SJSA1 (cell line): ENCODE results near the gene MAPK7. TPM values are rescaled to one million over a fixed set of nuclear protein-coding genes. Genes with fewer than 3 reads are reported as not detected.

Experiments used
- DNase-seq, 2 experiments: peaks; one replicate each; pipeline ENCODE4 v3.0.0-alpha.2; 2015 to 2020; ENCODE audit warnings: low spot score in 2 of 2, low read depth in 1 of 2
- H3K27ac ChIP-seq: fragments of 250-450 bp; sonication (Bioruptor Pico); 2 replicates; pipeline ENCODE4 v1.5.1; 2020; ENCODE audit warnings: mild to moderate bottlenecking, moderate library complexity
- H3K27me3 ChIP-seq: fragments of 250-450 bp; sonication (Bioruptor Pico); replicated peaks from 2 replicates; pipeline ENCODE4 v1.5.1; 2020; ENCODE audit warnings: mild to moderate bottlenecking, moderate library complexity
- H3K36me3 ChIP-seq: fragments of 250-450 bp; sonication (Bioruptor Pico); 2 replicates; pipeline ENCODE4 v1.5.1; 2020; ENCODE audit warnings: mild to moderate bottlenecking
- H3K4me1 ChIP-seq: fragments of 250-450 bp; sonication (Bioruptor Pico); replicated peaks from 2 replicates; pipeline ENCODE4 v1.6.1; 2021; ENCODE audit warnings: mild to moderate bottlenecking
- H3K4me3 ChIP-seq: fragments of 250-450 bp; sonication (Bioruptor Pico); 2 replicates; pipeline ENCODE4 v1.5.1; 2020; ENCODE audit warnings: mild to moderate bottlenecking
- H3K9me3 ChIP-seq: fragments of 250-450 bp; sonication (Bioruptor Pico); replicated peaks from 2 replicates; pipeline ENCODE4 v1.5.1; 2020; ENCODE audit warnings: mild to moderate bottlenecking
- total RNA-seq: library from RNA; depleted of rRNA; stranded (reverse); fragments of >200 nt; shearing (Covaris generic); gene quantifications from 2 replicates; pipeline ENCODE4 v1.2.3, GENCODE V29; 2014

Gene MAPK7
- total RNA-seq, 1 experiment from 2014 or later, result 7.8 TPM

GRCh38 chr17:19411631-19412030 lies 33.3 kb downstream of the MAPK7 start:
- no peaks in the 10 kb centered on the region for H3K27me3 ChIP-seq
- DNase-seq, result no peak
- H3K4me1 ChIP-seq, result no peaks in the 10 kb centered on the region
- no peak overlapping the region for H3K4me3 ChIP-seq
- H3K27ac ChIP-seq, result no peak overlapping the region
- H3K9me3 ChIP-seq, result no peaks in the 10 kb centered on the region
- H3K36me3 ChIP-seq, result no peaks in the 10 kb centered on the region

GRCh38 chr17:19412510-19412909 lies 34.2 kb downstream of the MAPK7 start:
- H3K4me3 ChIP-seq, result no peak overlapping the region
- H3K36me3 ChIP-seq, result no peaks in the 10 kb centered on the region
- H3K9me3 ChIP-seq, result no peaks in the 10 kb centered on the region
- H3K27me3 ChIP-seq, result no peaks in the 10 kb centered on the region
- DNase-seq, result no peak
- H3K27ac ChIP-seq, result no peak overlapping the region
- no peaks in the 10 kb centered on the region for H3K4me1 ChIP-seq

GRCh38 chr17:19412984-19413383 lies 34.7 kb downstream of the MAPK7 start:
- Histone ChIP-seq H3K9me3 (no peaks in the 10 kb centered on the region), H3K4me3 (no peak overlapping the region), H3K27me3 (no peaks in the 10 kb centered on the region), H3K4me1 (no peaks in the 10 kb centered on the region), H3K36me3 (no peaks in the 10 kb centered on the region), H3K27ac (no peak overlapping the region)
- no peak for DNase-seq

- Histone ChIP-seq H3K4me1 (no peaks in the 10 kb centered on the region), H3K4me3 (no peak overlapping the region), H3K27me3 (no peaks in the 10 kb centered on the region), H3K9me3 (no peaks in the 10 kb centered on the region), H3K27ac (no peak overlapping the region), H3K36me3 (no peaks in the 10 kb centered on the region)
- DNase-seq, result no peak
Measured at GRCh38 chr17:19413761-19414160, 35.5 kb downstream of the MAPK7 start.

- Histone ChIP-seq H3K36me3 (no peaks in the 10 kb centered on the region), H3K27me3 (no peaks in the 10 kb centered on the region), H3K9me3 (no peaks in the 10 kb centered on the region), H3K4me3 (no peak overlapping the region), H3K27ac (no peak overlapping the region), H3K4me1 (no peaks in the 10 kb centered on the region)
- DNase-seq, result no peak
Measured at GRCh38 chr17:19414396-19415280, 36.3 kb downstream of the MAPK7 start.

- no peak overlapping the region for H3K27ac ChIP-seq
- H3K4me3 ChIP-seq, result no peak overlapping the region
- no peaks in the 10 kb centered on the region for H3K9me3 ChIP-seq
- DNase-seq, result no peak
- H3K4me1 ChIP-seq, result no peaks in the 10 kb centered on the region
- H3K36me3 ChIP-seq, result no peaks in the 10 kb centered on the region
- no peaks in the 10 kb centered on the region for H3K27me3 ChIP-seq
Measured at GRCh38 chr17:19415311-19415710, 37.0 kb downstream of the MAPK7 start.

GRCh38 chr17:19415806-19416775 lies 37.8 kb downstream of the MAPK7 start:
- Histone ChIP-seq H3K36me3 (no peaks in the 10 kb centered on the region), H3K27ac (no peak overlapping the region), H3K4me1 (no peaks in the 10 kb centered on the region), H3K9me3 (no peaks in the 10 kb centered on the region), H3K4me3 (no peak overlapping the region), H3K27me3 (no peaks in the 10 kb centered on the region)
- no peak for DNase-seq

GRCh38 chr17:19417611-19418010 lies 39.3 kb downstream of the MAPK7 start:
- Histone ChIP-seq H3K4me1 (no peaks in the 10 kb centered on the region), H3K27me3 (no peaks in the 10 kb centered on the region), H3K4me3 (no peak overlapping the region), H3K27ac (no peak overlapping the region), H3K9me3 (no peaks in the 10 kb centered on the region), H3K36me3 (no peaks in the 10 kb centered on the region)
- DNase-seq, result no peak

- Histone ChIP-seq H3K27me3 (no peaks in the 10 kb centered on the region), H3K36me3 (no peaks in the 10 kb centered on the region), H3K27ac (no peak overlapping the region), H3K4me3 (no peak overlapping the region), H3K4me1 (no peaks in the 10 kb centered on the region), H3K9me3 (no peaks in the 10 kb centered on the region)
- DNase-seq, result no peak
Measured at GRCh38 chr17:19418251-19418992, 40.1 kb downstream of the MAPK7 start.

GRCh38 chr17:19421219-19421618 lies 42.9 kb downstream of the MAPK7 start:
- H3K4me3 ChIP-seq, result no peak overlapping the region

GRCh38 chr17:19421926-19422325 lies 43.6 kb downstream of the MAPK7 start:
- DNase-seq, result no peak

More at GRCh38 chr17:19421219-19421618, 42.9 kb downstream of the MAPK7 start:
- DNase-seq, result no peak
- no peaks in the 10 kb centered on the region for H3K36me3 ChIP-seq
- H3K4me1 ChIP-seq, result no peaks in the 10 kb centered on the region
- no peaks in the 10 kb centered on the region; the same call in 1 of the 2 replicates for H3K27me3 ChIP-seq
- no peaks in the 10 kb centered on the region for H3K9me3 ChIP-seq
- H3K27ac ChIP-seq, result no peak overlapping the region

GRCh38 chr17:19424934-19425868 lies 46.9 kb downstream of the MAPK7 start:
- no peak overlapping the region for H3K27ac ChIP-seq
- no peaks in the 10 kb centered on the region for H3K36me3 ChIP-seq
- H3K9me3 ChIP-seq, result no peaks in the 10 kb centered on the region
- no peak for DNase-seq
- H3K4me3 ChIP-seq, result no peak overlapping the region
- H3K4me1 ChIP-seq, result no peaks in the 10 kb centered on the region
- H3K27me3 ChIP-seq, result no peaks in the 10 kb centered on the region; the same call in 1 of the 2 replicates

More at GRCh38 chr17:19421926-19422325, 43.6 kb downstream of the MAPK7 start:
- Histone ChIP-seq H3K4me3 (no peak overlapping the region), H3K4me1 (no peaks in the 10 kb centered on the region), H3K27me3 (no peaks in the 10 kb centered on the region; the same call in 1 of the 2 replicates), H3K36me3 (no peaks in the 10 kb centered on the region), H3K9me3 (no peaks in the 10 kb centered on the region), H3K27ac (no peak overlapping the region)
